HG03571 (cell line): ENCODE results near the gene RHOB.
"Not testable (repeated sequence)": the region's sequence is repeated elsewhere in the genome, so short reads cannot be mapped to it uniquely, and the experiment has no call there.

Experiments used
- ATAC-seq: cut with Tn5 transposase; IDR thresholded peaks from one replicate; pipeline ENCODE4 v1.9.1; 2021; ENCODE audit not compliant: unreplicated experiment

Gene RHOB

DNA sequence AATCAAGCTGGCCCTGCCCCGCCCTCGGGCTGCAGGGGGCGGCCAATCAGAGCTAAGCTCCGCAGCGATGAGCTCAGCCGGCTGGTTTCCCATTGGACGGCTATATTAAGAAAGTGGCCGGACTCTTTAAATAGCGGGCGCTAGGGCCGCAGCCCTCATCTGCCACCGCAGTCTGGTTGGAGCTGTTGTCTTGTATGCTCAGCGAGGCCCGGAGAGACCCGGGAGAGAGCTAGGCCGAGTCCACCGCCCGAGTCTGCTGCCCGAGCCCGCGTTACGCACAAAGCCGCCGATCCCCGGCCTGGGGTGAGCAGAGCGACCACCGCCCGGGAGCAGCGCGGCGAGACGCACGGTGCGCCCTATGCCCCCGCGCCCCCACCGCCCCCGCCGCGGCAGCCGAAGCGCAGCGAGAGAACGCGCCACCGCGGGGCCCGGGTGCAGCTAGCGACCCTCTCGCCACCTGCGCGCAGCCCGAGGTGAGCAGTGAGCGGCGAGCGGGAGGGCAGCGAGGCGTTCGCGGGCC lies at the start of gene RHOB:
TSS of gene RHOB (plus strand) at position 158 of the 520 bp plus-strand sequence. CDS start 392 bp downstream, outside the sequence.
- ATAC-seq = peak; percentile 97

DNA sequence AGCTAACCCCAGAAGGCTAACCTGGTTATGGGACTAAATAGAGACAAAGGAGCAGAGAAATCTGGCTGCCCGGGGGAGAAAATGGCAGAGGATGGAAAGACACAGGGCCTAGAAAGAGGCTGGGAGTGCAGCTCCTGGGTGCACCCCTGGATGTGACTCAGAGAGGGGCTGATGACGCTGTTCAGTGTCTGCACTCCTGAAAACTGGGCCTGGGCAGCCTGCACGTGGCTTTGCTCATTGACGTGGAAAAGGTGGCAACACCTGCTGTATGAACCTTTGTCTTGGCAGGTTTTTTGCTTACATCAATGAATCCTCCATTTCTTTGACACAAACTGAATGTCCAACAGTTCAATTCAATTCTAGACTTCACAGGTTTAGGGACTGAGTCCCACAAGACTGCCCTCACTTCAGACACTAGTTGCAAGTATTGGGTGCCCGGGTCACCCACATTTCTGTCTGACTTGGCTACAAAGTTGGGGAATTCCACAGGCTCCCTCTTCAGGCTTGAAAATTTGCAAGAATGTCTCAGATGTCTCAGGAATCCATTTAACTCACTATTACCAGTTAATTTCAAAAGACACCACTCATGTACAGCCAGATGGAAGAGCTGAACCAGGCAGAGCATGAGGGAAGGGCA lies 48.9 kb upstream of the RHOB start:
- no peak for ATAC-seq

DNA sequence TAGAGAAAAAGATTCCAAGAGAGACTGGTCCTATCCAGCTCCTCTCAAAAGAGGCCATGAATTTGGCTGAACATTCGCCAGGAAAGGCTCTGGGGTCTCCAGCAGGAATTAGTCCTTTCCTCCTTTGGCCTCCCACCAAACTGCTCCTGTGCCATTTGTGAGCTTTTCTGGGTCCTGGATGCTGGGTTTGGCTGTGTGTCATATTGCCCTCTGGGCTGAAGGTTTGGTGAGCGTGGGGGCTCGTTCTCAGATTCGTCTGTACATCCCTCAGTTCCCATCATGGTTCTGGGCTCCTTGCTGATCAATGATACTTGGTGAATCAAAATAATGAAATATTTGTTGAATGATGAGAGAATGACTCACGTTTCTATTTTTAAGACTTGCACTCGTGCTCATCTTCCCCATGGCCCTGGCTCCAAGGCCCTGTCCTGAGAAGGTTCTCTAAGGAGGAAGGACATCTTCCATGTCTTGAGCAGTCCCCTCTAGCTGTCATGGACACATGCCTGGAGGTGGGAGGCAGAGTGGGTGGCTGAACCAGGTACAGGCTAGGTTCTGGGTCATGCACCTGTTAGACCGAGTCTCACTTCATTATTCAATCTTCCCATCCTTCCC lies 47.8 kb upstream of the RHOB start:
- ATAC-seq = no peak

DNA sequence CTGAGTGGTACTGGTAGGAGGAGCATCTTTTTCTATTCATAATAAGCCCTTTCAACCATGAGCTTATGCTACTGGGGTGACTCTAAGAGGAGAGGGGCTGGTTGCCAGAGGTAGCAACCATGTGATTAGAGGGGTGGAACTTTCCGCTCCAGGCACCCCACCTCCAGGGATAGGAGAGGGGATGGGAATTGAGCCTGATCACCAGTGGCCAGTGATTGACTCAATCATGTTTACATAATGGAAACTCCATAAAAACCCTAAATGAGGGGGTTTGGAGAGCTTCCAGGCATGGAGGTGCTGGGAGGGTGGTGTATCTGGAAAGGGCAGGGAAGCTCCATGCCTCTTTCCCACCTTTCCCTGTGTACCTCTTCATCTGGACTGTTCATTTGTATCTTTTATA lies 46.6 kb upstream of the RHOB start:
- ATAC-seq = no peak

DNA sequence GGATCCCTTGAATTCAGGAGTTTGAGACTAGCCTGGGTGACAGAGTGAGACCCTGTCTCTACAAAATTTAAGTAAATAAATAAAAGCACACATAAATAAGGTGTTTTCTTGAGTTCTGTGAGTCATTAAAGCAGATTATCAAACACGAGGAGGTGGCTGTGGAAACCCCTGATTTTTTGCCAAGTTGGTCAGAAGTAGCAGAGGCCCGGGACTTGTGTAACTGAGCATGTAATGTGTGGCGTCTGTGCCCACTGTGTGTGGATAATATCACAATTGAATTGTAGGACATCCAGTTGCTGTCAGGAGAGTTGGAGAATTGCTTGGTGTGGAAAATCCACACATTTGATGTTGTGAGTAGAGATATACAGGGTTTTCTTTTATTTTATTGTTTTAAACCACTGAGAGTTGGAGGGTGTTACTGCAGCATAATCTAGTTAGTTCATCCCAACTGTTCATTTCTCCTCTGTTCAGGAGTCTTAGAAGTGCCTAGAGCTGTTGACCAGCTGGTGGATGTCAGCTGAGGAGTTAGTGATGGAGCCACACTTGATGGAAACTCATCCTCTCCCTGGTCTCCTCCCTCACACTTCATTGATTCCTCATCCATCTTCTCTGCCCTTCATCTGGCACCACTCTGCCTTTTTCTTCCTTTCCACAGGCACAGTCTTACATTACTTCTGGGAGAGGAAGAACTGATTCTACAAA lies 45.9 kb upstream of the RHOB start:
- no peak for ATAC-seq

DNA sequence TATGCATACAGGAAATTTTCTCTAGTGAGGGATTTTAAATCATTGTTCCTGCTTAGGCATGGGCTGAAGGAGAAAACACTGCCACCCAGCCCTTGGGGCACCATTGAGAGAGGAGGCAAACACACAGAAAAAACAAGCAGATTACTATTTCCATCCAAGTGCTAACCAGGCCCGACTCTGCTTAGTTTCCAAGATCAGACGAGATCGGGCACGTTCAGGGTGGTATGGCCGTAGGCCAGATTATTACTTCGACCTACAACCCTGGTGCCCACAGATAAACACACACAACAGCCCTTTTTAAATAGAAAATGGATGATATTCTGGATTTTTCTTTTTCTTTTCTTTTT lies 45.4 kb upstream of the RHOB start:
- ATAC-seq = no peak

DNA sequence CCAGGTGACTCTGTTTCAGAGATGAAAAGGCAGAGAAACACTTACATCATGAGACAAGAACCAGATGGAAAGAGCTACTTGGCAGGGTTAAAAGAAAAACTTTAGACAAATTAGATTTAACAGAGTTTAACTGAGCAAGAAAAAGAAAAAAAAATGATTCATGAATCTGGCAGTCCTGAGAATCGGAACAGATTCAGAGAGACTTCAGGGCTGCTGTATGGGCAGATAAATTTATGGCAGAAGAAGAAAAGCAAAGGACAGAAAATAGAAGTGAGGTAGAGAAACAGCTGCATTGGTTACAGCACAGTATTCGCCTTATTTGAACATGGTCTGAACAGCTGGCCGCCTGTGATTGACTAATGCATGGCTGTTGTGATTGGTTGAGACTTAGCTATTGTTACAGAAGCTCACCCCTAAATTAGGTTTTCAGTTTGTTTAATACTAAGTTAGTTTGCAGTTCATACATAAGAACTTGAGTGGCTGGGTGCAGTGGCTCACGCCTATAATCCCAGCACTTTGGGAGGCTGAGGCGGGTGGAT lies 43.0 kb upstream of the RHOB start:
- ATAC-seq = no peak

DNA sequence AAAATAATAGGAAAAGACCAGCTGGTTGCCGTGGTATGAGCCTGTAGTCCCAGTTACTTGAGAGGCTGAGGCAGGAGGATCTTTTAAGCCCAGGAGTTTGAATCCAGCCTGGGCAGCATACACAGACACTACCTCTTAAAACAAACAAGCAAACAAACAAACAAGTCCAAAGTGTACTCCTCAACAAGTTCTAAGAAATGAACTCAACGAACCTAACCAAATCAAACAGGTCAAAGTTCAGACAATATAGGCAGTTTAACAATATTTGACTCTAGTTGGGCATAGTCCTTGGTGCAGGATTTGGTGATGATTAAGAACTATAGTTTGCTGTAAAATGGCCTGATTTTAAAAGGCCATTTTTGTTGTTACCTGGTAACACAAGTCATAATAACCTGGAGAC lies 41.9 kb upstream of the RHOB start:
- no peak for ATAC-seq

DNA sequence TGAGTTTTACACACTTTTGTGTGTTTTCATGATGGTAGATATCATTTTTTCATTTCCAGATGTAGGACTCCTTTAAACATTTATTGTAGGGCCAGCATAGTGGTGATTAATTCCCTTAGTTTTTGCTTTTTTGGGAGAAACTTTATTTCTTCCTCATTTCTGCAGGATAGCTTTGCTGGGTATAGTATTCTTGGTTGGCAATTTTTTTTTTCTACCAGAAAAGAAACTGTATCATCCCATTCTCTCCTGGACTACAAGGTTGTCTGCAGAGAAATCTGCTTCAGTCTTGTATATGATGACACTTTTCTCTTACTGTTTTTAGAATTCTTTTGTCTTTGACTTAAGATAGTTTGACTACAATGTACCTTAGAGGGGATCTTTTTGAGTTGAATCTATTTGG lies 37.8 kb upstream of the RHOB start:
- no peak for ATAC-seq

DNA sequence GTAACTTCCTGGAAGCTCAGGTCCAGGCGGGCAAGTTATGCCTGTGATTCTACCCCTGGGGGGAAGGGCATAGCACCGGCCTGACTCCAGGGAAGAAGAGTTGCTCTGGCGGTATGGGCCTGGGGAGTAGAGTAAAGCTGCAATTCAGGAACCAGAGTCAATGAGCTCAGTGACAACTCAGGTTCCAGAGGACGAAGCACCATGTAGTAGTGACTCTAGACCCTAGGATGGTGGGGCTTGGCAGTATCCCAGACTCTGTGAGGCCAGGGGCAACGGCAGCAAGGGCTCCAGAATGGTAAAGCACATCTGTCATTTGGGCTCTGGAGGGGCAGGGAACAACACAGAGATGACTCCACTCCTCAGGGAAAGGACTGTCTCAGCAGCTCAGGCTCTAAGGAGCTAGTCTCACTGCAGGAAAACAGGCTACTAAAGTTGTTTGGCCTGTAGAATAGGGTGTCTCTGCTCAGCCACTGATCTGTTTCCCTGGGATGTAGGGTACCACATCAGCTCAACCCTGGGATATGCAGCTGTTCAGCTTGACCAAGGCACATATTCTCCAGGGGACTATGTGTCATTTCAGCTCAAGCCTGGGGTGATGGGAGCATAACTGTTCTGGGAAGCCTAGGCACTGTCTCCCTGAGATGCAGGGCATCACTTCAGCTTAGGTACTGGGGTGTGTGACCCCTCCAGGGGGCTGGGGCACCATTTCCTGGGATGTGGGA lies 36.2 kb upstream of the RHOB start:
- no peak for ATAC-seq

DNA sequence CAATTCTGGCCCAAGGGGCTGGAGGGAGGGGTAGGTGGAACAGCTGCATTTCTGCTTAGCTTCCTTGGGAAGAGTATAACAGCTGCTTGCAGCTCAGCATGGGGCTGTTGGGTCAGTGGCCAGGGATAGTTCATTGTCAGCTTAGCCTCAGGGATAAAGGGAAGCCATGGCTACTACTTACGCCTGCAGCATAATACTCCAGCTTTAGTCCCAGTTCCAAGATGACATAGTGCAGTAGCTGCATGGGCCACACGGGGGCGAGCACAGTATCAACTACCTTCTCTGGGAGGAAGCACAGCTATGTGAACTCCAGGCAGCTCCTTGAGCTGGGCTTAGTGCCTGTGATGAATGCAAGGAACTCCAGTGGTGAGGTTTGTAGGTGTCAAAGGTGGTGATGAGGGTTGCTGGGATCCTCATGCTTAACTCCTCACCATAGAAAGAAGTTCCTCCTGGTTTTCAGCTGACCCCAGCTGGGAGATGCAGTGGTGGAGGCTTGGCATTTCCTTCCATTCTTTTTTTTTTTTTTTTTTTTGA lies 35.4 kb upstream of the RHOB start:
- peak; percentile 94 for ATAC-seq

DNA sequence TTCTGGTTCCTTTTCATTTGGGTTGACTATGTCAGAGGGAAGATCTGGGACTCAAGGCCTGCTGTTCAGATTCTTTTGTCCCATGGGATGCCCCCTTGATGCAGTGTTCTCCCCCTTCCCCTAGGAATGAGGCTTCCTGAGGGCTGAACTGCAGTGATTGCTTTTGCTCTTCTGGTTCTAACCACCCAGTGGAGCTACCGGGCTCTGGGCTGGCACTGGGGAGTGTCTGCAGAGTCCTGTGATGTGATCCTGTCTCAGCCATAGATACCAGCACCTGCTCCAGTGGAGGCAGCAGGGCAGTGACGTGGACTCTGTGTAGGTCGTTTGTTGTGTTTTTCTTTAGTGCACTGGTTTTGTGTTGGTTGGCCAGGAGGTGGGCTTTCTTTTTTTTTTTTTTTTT lies 32.1 kb upstream of the RHOB start:
- ATAC-seq = no peak

DNA sequence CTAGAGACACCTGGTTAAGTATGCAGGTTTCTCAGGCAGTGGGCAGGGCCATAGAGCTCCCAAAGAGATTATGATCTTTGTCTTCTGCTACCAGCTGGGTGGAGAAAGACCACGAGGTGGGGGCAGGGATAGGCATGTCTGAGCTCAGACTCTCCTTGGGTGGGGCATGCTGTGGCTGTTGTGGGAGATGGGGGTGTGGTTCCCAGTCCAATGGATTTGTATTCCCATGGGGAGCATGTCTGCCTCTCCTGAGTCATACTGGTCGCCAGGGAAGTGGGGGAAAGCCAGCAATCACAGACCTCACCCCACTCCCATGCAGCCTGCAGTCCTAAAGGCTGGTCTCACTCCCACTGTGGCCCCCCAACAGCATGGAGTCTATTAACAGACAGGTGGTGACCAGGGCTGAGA lies 31.4 kb upstream of the RHOB start:
- ATAC-seq = no peak

DNA sequence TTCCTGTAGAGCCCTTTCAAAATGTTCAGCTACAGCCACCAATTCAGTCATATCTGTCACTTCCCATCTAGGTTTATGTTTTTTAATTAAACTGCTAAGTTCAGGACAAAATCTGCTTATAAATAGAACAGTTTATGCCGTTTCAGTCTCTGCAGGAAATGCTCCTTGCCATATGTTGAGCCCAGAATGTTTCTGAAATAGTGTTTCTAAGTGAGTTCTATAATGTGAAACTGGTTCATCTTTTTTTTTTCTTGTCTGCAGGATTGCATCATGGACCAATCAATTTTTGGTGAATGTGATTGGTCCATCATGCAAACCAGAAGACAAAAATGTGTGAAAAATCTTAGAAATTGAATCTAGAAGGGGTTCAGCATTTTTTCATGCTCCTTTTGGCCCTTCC lies 30.2 kb upstream of the RHOB start:
- no peak for ATAC-seq

DNA sequence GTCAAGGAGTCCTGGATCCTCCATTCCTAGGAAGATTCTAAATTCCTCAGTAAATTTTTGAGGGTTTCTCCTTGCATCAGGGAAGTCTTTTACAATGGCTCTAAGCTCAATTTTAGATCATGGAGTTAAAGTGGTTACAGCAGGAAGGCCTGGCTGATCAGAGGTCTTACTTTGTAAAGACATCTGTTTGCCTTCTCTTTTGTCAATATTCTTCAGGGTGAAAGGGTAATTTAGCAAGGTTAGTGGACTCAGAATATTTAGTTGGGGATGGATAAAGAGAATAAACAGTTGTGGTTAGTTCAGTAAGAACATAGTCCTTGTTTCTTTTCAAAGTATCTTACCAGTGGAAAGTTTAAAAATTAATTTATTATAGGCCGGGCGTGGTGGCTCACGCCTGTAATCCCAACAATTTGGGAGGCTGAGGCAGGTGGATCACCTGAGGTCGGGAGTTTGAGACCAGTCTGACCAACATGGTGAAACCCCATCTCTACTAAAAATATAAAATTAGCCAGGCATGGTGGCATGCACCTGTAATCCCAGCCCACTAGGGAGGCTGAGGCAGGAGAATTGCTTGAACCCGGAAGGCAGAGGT lies 29.5 kb upstream of the RHOB start:
- not testable (repeated sequence) for ATAC-seq

DNA sequence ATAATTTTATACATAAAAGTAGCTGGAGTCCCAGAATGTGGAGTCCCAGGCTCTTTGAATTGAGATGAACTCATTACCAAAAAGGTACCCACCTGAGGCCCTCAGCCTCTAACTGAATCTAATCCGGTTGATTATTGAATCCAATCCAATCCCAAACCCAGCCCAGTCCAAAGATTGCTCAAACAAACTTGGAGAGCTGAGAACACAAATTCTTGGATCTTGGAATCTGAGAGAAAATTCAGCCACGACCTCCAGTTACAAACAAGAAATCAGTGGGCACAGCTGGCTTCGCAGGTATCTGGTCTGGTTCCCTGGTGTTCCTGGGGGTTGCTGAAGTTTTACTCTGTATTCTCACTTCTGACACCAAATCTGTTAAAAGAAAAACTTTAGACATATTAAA lies 28.4 kb upstream of the RHOB start:
- ATAC-seq = no peak

DNA sequence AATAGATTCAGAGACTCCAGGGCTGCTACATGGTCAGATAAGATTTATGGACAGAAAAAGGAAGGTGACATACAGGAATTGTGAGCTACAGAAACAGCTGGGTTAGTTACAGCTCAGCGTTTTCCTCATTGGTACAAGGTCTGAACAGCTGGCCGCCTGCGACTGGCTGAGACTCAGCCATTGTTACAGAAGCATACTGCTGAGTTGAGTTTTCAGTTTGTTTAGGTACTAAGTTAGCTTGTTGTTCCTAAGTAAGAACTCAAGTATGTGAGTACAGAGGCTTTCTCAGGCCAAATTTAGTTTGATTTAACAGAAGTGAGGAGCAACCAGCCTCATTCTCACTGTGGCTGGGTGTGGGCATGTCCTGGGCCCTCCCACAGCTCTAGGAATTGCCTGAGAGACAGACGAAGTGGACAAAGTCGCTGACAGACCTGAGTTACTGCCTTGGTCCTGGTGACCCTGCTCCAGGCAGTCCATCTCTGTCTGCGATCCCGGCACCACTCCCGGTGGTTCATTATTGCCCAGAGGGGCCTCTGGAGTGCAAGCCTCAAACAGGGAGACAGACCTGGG lies 27.8 kb upstream of the RHOB start:
- ATAC-seq = no peak

DNA sequence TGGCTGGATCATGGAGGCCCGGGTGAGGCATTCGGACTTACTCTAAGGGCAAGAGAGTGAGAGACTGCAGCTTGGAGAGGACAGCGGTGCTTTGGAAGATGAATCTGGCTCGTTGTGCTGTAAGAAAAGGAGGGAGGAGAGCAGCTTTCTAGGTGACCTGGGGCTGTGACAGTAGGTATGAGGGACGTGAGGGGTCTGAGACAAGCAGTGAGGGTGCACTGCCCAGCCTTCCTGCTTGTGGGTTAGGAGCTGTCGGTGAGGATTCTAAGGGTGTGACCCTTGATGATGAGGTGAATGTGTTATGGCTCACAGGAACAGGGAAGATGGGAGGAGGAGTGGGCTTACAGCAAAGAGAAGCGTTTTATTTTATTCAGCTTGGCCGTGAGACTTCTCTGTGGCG lies 27.1 kb upstream of the RHOB start:
- no peak for ATAC-seq

DNA sequence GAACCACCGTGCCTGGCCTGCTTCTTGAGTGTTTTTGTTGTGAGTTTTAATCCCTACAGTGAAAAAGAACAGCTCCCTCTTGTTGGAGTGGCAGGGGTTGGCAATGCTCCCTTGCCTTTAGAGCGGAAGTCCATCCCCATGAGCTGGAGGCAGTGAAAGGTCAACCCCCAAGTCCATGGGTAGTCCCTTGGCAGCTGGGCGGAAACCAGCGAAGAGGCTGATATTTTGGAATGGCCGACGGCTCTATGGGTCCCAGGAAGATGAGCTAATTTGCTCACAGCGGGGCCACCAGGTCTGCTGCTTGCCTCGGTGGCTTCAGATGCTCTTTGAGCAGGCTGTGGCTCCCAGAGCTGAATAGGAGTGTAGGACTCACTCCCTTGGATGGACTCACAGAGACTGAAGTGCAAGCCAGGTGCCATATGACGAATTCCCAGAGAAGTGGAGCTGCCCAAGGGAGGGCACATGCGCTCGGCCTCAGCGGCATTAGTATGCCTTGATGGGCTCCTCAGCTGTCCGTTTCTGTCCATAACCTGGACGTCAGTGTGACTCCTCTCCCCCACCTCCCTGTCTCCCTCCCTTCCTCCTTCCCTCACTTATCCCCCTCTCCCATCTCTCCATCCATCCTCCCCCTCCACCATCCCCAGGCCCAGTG lies 25.4 kb upstream of the RHOB start:
- ATAC-seq = no peak

DNA sequence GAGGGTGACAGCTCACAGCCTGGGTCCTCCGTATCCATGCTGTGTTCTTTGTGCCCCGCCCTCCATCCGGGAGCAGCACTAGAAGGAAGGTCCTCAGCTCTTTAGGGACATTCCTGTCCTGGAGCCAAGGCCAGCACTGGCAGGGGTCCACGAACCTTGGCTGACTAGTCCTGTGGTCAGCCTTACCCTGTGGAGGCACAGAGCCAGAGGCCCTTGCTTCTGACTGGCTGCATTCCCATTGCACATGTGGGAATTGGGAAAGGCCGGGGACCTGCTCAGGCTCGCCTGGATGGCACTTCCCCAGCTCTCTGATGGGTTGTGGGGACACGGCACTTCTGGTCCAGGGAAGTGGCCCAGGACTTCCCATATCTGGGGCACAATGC lies 24.9 kb upstream of the RHOB start:
- no peak for ATAC-seq
